PFSK-1 (cell line): Measurements from ENCODE around the gene TMEM100.

Source experiments
- POLR2AphosphoS5 ChIP-seq: IDR thresholded peaks from 2 replicates; pipeline ENCODE4 v1.6.1; 2012; ENCODE audit warnings: low read depth, mild to moderate bottlenecking, control low read depth, low read length, moderate library complexity
- REST ChIP-seq, 2 experiments: IDR thresholded peaks; 2 replicates each; pipeline versions ENCODE4 v1.6.1 to v1.8.0; 2011 to 2012; ENCODE audit warnings: low read depth in 2 of 2, low read length in 2 of 2, control low read depth in 1 of 2, inconsistent platforms in 1 of 2, mild to moderate bottlenecking in 1 of 2, moderate library complexity in 1 of 2; ENCODE audit not compliant: insufficient read depth in 1 of 2
- SIN3A ChIP-seq: IDR thresholded peaks from 2 replicates; pipeline ENCODE4 v1.6.1; 2012; ENCODE audit warnings: mild to moderate bottlenecking, low read length, moderate library complexity, borderline replicate concordance; ENCODE audit not compliant: insufficient read depth

- TF ChIP-seq SIN3A (no peak), POLR2AphosphoS5 (no peak), REST (IDR thresholded peaks at IDR 0.05; ENCODE audit: insufficient read depth in 1 of 2, low read depth in 2 of 2, low read length in 2 of 2) (no peak)
Measured at GRCh38 chr17:55748841-55749240, 26.2 kb upstream of the TMEM100 start.
